ENCODE measurements around the gene NKAIN2. TPM values are rescaled to one million over a fixed set of nuclear protein-coding genes. Genes with fewer than 3 reads are reported as not detected.

NKAIN2 gene
- total and polyA plus RNA-seq, 2 donors (not counting 3 experiments of a cell fraction or from before 2014, with no cell fraction given) = 0.03 TPM; not detected in 1

DNA sequence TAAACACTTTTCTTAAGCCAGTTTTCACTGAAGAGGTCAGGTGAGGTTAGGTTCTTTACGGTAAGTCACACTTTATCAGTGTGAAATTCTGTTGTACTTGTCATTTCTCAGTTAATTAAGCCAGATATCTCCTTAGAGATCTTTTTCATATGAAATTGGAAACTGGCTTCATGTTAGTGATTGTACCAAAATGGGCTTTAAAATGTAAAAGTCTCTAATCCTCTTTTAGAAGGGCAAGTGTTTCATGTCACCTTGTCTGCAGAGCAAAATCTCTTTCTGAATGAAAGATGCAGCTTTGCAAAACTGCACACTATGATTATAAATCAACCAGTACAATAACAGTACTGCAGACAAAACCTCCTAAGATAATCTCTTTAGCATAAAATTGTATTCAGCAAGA, 949.3 kb downstream of the NKAIN2 start:
- Histone ChIP-seq H3K4me1 (ENCODE audit: control insufficient read depth, extremely low read depth, insufficient read depth, low read length) (no peaks in the 10 kb centered on the region), H3K36me3 (ENCODE audit: control insufficient read depth in 2 of 2, extremely low read depth in 1 of 2, insufficient read depth in 2 of 2, low read length in 2 of 2) (no peaks in the 10 kb centered on the region), H3K27ac (ENCODE audit: insufficient read depth, low read depth, low read length) (no peak overlapping the region), H3K79me2 (ENCODE audit: control insufficient read depth, insufficient read depth, low read length) (no peaks in the 10 kb centered on the region), H3K4me2 (ENCODE audit: insufficient read depth, low read length) (no peak overlapping the region), H3K9ac (replicated peaks; ENCODE audit: extremely low read depth, insufficient read depth, low read length) (no peak overlapping the region), H3K9me1 (replicated peaks; ENCODE audit: control insufficient read depth, extremely low read depth, insufficient read depth, low read length) (no peaks in the 10 kb centered on the region), H4K20me1 (replicated peaks; ENCODE audit: control insufficient read depth, extremely low read depth, insufficient read depth, low read length) (no peaks in the 10 kb centered on the region), H3K9me3 (replicated peaks; ENCODE audit: control insufficient read depth, insufficient read depth, low read length) (no peaks in the 10 kb centered on the region), H3K4me3 (replicated peaks in 1 of 3; ENCODE audit: insufficient read depth in 1 of 3, low read depth in 1 of 3, low read length in 3 of 3) (no peak overlapping the region), H2AFZ (ENCODE audit: low read depth, low read length) (no peak overlapping the region), H3K27me3 (ENCODE audit: control insufficient read depth in 2 of 2, insufficient read depth in 2 of 2, low read length in 2 of 2) (no peaks in the 10 kb centered on the region)
- ChIA-PET POLR2A (no interaction called here), CTCF (no interaction called here)
- intact Hi-C loops (cut with micrococcal nuclease) = no loop called here
- BruUV-seq (replicated peaks) = no TSS peak
- DNase-seq (ENCODE audit: low read depth, low spot score) (no peak), FAIRE-seq (no peak)
- TF ChIP-seq POLR2AphosphoS5 (IDR thresholded peaks at IDR 0.05; ENCODE audit: insufficient read depth, low read depth, low read length) = no peak
- no peak for TF ChIP-seq FOS (IDR thresholded peaks at IDR 0.05; ENCODE audit: borderline replicate concordance, insufficient read depth, low read length)
- TF ChIP-seq POLR2A (IDR thresholded peaks at IDR 0.05; ENCODE audit: low read depth, low read length) = no peak
- no peak for TF ChIP-seq GATA2 (IDR thresholded peaks at IDR 0.05; ENCODE audit: insufficient read depth, insufficient read length, low read depth, low read length)
- no peak for TF ChIP-seq EZH2 (IDR thresholded peaks at IDR 0.05; ENCODE audit: borderline replicate concordance, low read depth, low read length, severe bottlenecking)
- no peak for TF ChIP-seq MYC (IDR thresholded peaks at IDR 0.05; ENCODE audit: low read depth, low read length)
- TF ChIP-seq, protein P1, sequence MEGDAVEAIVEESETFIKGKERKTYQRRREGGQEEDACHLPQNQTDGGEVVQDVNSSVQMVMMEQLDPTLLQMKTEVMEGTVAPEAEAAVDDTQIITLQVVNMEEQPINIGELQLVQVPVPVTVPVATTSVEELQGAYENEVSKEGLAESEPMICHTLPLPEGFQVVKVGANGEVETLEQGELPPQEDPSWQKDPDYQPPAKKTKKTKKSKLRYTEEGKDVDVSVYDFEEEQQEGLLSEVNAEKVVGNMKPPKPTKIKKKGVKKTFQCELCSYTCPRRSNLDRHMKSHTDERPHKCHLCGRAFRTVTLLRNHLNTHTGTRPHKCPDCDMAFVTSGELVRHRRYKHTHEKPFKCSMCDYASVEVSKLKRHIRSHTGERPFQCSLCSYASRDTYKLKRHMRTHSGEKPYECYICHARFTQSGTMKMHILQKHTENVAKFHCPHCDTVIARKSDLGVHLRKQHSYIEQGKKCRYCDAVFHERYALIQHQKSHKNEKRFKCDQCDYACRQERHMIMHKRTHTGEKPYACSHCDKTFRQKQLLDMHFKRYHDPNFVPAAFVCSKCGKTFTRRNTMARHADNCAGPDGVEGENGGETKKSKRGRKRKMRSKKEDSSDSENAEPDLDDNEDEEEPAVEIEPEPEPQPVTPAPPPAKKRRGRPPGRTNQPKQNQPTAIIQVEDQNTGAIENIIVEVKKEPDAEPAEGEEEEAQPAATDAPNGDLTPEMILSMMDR (IDR thresholded peaks at IDR 0.05; ENCODE audit: extremely low read depth in 1 of 2, insufficient read depth in 1 of 2, low read depth in 1 of 2, low read length in 2 of 2) = no peak
- TF ChIP-seq JUN (IDR thresholded peaks at IDR 0.05; ENCODE audit: borderline replicate concordance, insufficient read depth, insufficient read length, low read depth) = no peak
- TF ChIP-seq, protein P2, sequence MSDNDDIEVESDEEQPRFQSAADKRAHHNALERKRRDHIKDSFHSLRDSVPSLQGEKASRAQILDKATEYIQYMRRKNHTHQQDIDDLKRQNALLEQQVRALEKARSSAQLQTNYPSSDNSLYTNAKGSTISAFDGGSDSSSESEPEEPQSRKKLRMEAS (IDR thresholded peaks at IDR 0.05; ENCODE audit: insufficient read depth, insufficient read length) = no peak
- dilution Hi-C loops (cut with MboI; ENCODE audit: extremely low pct_ligation_motif_present, low sequenced_read_pairs) = no loop called here
